Panc1 (cell line): ENCODE measurements around the gene RPP25L. TPM values are rescaled to one million over a fixed set of nuclear protein-coding genes. Genes with fewer than 3 reads are reported as not detected.

Experiments
- ATAC-seq: fragments of 200-7000 bp; cut with Tn5 transposase; 2 replicates; pipeline ENCODE4 v1.9.1; 2020; ENCODE audit warnings: mild to moderate bottlenecking, moderate library complexity
- BruUV-seq: library from RNA; stranded (reverse); fragments of 400-500 nt; replicated peaks from 2 replicates; lab custom pipeline; 2021; lab: Mats Ljungman, UMichigan
- CTCF ChIA-PET: fragments of 300-600 bp; sonication (Branson Sonifier 250); formaldehyde crosslinking; loops from one replicate; lab custom pipeline; 2022; ENCODE audit warnings: antibody characterized with exemption; lab: Charles Lee
- POLR2A ChIA-PET: fragments of 300-600 bp; sonication (Branson Sonifier 250); formaldehyde crosslinking; loops from one replicate; lab custom pipeline; 2022; ENCODE audit warnings: antibody characterized with exemption; lab: Charles Lee
- DNase-seq: peaks from one replicate; pipeline ENCODE4 v3.0.0-alpha.2; 2010; ENCODE audit warnings: low read depth, low spot score
- H3K27ac ChIP-seq: 2 replicates; pipeline ENCODE4 v1.5.1; 2011; ENCODE audit warnings: mild to moderate bottlenecking, low read length, inconsistent platforms
- H3K27me3 ChIP-seq: fragments of 200-500 bp; sonication (Bioruptor generic); 2 replicates; pipeline ENCODE4 v1.6.0; 2014; ENCODE audit warnings: low read length, inconsistent platforms; ENCODE audit not compliant: control insufficient read depth, insufficient read depth
- H3K36me3 ChIP-seq: fragments of 200-500 bp; sonication (Bioruptor generic); 2 replicates; pipeline ENCODE4 v1.5.1; 2014; ENCODE audit warnings: inconsistent platforms, mild to moderate bottlenecking, low read length, moderate library complexity; ENCODE audit not compliant: control insufficient read depth, insufficient read depth
- H3K4me1 ChIP-seq: 2 replicates; pipeline ENCODE4 v1.5.1; 2011; ENCODE audit warnings: inconsistent platforms, mild to moderate bottlenecking, low read length, moderate library complexity; ENCODE audit not compliant: control insufficient read depth, insufficient read depth
- H3K4me3 ChIP-seq, 2 experiments: 2 replicates each; pipeline ENCODE4 v1.5.1; 2011 to 2012; ENCODE audit warnings: low read depth in 2 of 2, low read length in 2 of 2, mild to moderate bottlenecking in 2 of 2, inconsistent platforms in 1 of 2, moderate library complexity in 1 of 2
- H3K9me3 ChIP-seq: fragments of 200-500 bp; sonication (Bioruptor generic); 2 replicates; pipeline ENCODE4 v1.5.1; 2014; ENCODE audit warnings: low read depth, mild to moderate bottlenecking, inconsistent platforms, low read length, moderate library complexity; ENCODE audit not compliant: control insufficient read depth, insufficient read depth
- POLR2AphosphoS5 ChIP-seq: IDR thresholded peaks from 2 replicates; pipeline ENCODE4 v1.6.1; 2012; ENCODE audit warnings: mild to moderate bottlenecking, low read depth, low read length, moderate library complexity
- SIN3A ChIP-seq: IDR thresholded peaks from 2 replicates; pipeline ENCODE4 v1.6.1; 2012; ENCODE audit warnings: low read depth, mild to moderate bottlenecking, low read length, moderate library complexity, borderline replicate concordance; ENCODE audit not compliant: insufficient read depth
- TCF7L2 ChIP-seq: IDR thresholded peaks from 2 replicates; pipeline ENCODE4 v1.6.1; 2011; ENCODE audit warnings: mild to moderate bottlenecking, low read depth, low read length, inconsistent platforms
- in situ Hi-C: cut with HindIII; loops from 2 replicates; pipeline ENCODE4 v1.10.0; 2016; ENCODE audit warnings: low sequenced_read_pairs, low pct_unique_long_range_greater_than_20kb
- intact Hi-C: fragments of 100-400 bp; cut with micrococcal nuclease; formaldehyde crosslinking; loops from one replicate; pipeline ENCODE4 v1.10.0; 2022; ENCODE audit not compliant: unreplicated experiment
- total RNA-seq: library from RNA; stranded (reverse); gene quantifications from one replicate; pipeline ENCODE4 v1.2.1, GENCODE V29; 2021; ENCODE audit not compliant: unreplicated experiment
- TF ChIP-seq, protein P1 (sequence below): fragments of 450-650 bp; IDR thresholded peaks from 2 replicates; pipeline ENCODE4 v1.5.1; 2017; ENCODE audit warnings: mild to moderate bottlenecking
- TF ChIP-seq, protein P2 (sequence below), 2 experiments: IDR thresholded peaks; 2 replicates each; pipeline ENCODE4 v1.6.1; 2011 to 2012; ENCODE audit warnings: low read depth in 2 of 2, control low read depth in 1 of 2, low read length in 1 of 2, mild to moderate bottlenecking in 1 of 2, moderate library complexity in 1 of 2; ENCODE audit not compliant: insufficient read depth in 1 of 2

The RPP25L gene
- total RNA-seq, 1 experiment from 2014 or later: 30.4 TPM

DNA sequence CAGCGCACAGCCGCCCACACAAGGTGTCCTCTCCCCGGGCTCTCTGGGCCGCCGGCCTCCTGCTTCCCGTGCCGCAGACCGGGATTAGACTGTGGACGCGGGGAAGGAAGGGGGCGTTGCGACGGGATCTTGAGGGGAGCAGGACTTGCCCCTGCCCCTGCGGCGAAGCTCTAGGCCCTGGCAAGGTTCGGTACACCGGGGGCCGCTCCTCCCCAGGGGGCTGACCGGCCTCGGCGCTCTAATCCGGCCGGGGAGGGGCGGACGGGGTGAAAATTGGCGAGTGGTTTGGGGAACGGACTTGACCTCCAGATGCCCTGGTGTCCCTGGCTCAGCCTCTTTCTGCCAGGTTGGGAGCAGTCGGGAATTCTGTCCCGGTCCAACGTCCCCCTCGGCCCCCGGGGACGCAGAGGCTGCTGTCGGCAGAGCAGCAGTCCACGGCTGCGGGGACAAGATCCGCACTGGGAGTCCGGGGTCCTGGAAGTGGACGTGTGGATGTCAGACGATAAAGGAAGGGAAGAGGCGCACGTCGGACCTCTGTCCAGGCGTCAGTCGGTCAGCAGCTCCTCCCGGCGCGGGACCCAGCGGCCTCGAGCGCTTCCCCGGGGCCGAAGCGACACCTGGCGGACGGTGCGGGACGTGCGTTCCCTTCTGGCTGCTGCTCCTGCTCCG, 20.5 kb downstream of the RPP25L start:
- no TSS peak for BruUV-seq
- H3K27me3 ChIP-seq: peaks cover 6% of the 10 kb centered on the region
- DNase-seq: peak; percentile 33
- POLR2A ChIA-PET: no interaction called here
- intact Hi-C loops (loop anchor here (1.0 kb wide), 2 partner anchors 43 to 154 kb away; no protein-coding TSS in a partner anchor), in situ Hi-C loops (no loop called here)
- TF ChIP-seq POLR2AphosphoS5 (no peak), SIN3A (no peak), TCF7L2 (no peak)
- TF ChIP-seq, protein P1, sequence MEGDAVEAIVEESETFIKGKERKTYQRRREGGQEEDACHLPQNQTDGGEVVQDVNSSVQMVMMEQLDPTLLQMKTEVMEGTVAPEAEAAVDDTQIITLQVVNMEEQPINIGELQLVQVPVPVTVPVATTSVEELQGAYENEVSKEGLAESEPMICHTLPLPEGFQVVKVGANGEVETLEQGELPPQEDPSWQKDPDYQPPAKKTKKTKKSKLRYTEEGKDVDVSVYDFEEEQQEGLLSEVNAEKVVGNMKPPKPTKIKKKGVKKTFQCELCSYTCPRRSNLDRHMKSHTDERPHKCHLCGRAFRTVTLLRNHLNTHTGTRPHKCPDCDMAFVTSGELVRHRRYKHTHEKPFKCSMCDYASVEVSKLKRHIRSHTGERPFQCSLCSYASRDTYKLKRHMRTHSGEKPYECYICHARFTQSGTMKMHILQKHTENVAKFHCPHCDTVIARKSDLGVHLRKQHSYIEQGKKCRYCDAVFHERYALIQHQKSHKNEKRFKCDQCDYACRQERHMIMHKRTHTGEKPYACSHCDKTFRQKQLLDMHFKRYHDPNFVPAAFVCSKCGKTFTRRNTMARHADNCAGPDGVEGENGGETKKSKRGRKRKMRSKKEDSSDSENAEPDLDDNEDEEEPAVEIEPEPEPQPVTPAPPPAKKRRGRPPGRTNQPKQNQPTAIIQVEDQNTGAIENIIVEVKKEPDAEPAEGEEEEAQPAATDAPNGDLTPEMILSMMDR: no peak
- TF ChIP-seq, protein P2, sequence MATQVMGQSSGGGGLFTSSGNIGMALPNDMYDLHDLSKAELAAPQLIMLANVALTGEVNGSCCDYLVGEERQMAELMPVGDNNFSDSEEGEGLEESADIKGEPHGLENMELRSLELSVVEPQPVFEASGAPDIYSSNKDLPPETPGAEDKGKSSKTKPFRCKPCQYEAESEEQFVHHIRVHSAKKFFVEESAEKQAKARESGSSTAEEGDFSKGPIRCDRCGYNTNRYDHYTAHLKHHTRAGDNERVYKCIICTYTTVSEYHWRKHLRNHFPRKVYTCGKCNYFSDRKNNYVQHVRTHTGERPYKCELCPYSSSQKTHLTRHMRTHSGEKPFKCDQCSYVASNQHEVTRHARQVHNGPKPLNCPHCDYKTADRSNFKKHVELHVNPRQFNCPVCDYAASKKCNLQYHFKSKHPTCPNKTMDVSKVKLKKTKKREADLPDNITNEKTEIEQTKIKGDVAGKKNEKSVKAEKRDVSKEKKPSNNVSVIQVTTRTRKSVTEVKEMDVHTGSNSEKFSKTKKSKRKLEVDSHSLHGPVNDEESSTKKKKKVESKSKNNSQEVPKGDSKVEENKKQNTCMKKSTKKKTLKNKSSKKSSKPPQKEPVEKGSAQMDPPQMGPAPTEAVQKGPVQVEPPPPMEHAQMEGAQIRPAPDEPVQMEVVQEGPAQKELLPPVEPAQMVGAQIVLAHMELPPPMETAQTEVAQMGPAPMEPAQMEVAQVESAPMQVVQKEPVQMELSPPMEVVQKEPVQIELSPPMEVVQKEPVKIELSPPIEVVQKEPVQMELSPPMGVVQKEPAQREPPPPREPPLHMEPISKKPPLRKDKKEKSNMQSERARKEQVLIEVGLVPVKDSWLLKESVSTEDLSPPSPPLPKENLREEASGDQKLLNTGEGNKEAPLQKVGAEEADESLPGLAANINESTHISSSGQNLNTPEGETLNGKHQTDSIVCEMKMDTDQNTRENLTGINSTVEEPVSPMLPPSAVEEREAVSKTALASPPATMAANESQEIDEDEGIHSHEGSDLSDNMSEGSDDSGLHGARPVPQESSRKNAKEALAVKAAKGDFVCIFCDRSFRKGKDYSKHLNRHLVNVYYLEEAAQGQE (IDR thresholded peaks at IDR 0.05; ENCODE audit: insufficient read depth in 1 of 2, low read depth in 2 of 2, low read length in 1 of 2): peak in 1 of 2 experiments; percentile 72; a peak in 2 of 4 replicates
- H3K4me1 ChIP-seq: peaks cover 10% of the 10 kb centered on the region
- peak; percentile 91 for ATAC-seq
- H3K36me3 ChIP-seq: no peaks in the 10 kb centered on the region
- CTCF ChIA-PET: interaction anchor here (0.6 to 2.7 kb wide), 15 partner anchors 11 to 187 kb away, joined by 3 to 24 read pairs (median 5); no protein-coding TSS in a partner anchor
- peak overlapping the region in 1 of 2 experiments; percentile 17; a peak in 1 of 4 replicates for H3K4me3 ChIP-seq
- H3K9me3 ChIP-seq: no peaks in the 10 kb centered on the region
- no peak overlapping the region for H3K27ac ChIP-seq

DNA sequence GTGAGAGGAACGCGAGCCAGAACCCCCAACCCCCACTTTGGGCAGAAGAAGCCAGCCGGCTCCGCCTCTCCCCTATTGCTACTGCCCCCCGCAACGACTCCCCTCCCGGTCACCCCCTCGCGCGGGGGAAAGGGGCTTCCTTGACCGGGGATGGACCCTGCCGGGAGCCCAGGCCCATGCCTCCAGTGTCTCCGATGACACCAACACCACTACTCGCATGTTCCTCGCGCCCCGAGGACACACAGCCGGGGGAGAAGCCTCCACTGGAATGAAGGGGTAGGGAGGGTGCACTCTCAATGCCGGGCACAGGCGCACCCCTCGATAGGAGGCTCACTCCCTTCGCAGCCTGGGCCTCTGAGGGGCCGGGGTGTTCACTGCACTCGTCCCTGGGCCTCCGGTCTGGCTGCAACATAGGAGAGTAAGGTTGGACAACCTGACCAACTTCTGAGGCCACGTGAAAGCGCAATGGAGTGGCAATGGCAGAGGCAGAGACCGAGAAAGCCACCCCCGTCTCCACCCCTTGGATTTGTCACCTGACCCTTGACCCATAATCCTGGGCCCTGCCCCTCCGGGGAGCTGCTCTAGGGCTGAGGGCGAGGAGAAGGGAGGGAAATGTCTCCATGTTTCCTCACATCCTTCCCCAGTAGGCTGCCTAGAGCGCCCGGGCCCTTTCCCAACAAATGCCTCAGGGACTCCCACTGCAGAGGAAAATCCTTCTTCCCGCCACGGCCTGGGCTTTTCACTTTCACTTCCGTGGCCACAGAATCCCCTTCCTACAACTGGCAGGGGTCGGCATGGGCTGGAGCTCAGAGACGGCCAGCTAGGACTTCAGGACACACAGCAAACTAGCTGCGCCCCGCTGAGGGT, 21.3 kb downstream of the RPP25L start:
- H3K36me3 ChIP-seq: no peaks in the 10 kb centered on the region
- intact Hi-C loops: loop anchor here (1.0 kb wide), 2 partner anchors 42 to 153 kb away; no protein-coding TSS in a partner anchor
- in situ Hi-C loops: no loop called here
- H3K4me1 ChIP-seq: peaks cover 10% of the 10 kb centered on the region
- ChIA-PET CTCF (interaction anchor here (1.0 to 2.7 kb wide), 5 partner anchors 36 to 187 kb away, joined by 3 to 24 read pairs (median 6); no protein-coding TSS in a partner anchor), POLR2A (no interaction called here)
- ATAC-seq (peak; percentile 13; the same call in 1 of the 2 replicates), DNase-seq (no peak)
- H3K9me3 ChIP-seq: no peaks in the 10 kb centered on the region
- H3K4me3 ChIP-seq: peak overlapping the region; percentile 36 to 42
- peaks cover 6% of the 10 kb centered on the region for H3K27me3 ChIP-seq
- BruUV-seq: no TSS peak
- TF ChIP-seq POLR2AphosphoS5 (no peak), SIN3A (no peak), TCF7L2 (no peak)
- TF ChIP-seq, protein P1: no peak
- TF ChIP-seq, protein P2 (IDR thresholded peaks at IDR 0.05; ENCODE audit: insufficient read depth in 1 of 2, low read depth in 2 of 2, low read length in 1 of 2): no peak
- no peak overlapping the region for H3K27ac ChIP-seq
